22Rv1 (cell line): Measurements from ENCODE around the gene ARHGAP45.

ENCODE experiments used
- CTCF ChIP-seq: fragments of 450-650 bp; IDR thresholded peaks from 2 replicates; pipeline ENCODE4 v1.5.1; 2017; ENCODE audit warnings: mild to moderate bottlenecking
- ZFX ChIP-seq: fragments of 450-650 bp; IDR thresholded peaks from 2 replicates; pipeline ENCODE4 v1.6.1; 2017; ENCODE audit warnings: antibody characterized with exemption, borderline replicate concordance

- no peak for TF ChIP-seq CTCF
- TF ChIP-seq ZFX = no peak
Observed at GRCh38 chr19:1089891-1090290, 22.9 kb downstream of the ARHGAP45 start.
